ENCODE data around the gene FAM50B. TPM values are rescaled to one million over a fixed set of nuclear protein-coding genes. Genes with fewer than 3 reads are reported as not detected.

Gene FAM50B
- total RNA-seq, 2 experiments from 2014 or later: 7.5 to 8.5 TPM

DNA sequence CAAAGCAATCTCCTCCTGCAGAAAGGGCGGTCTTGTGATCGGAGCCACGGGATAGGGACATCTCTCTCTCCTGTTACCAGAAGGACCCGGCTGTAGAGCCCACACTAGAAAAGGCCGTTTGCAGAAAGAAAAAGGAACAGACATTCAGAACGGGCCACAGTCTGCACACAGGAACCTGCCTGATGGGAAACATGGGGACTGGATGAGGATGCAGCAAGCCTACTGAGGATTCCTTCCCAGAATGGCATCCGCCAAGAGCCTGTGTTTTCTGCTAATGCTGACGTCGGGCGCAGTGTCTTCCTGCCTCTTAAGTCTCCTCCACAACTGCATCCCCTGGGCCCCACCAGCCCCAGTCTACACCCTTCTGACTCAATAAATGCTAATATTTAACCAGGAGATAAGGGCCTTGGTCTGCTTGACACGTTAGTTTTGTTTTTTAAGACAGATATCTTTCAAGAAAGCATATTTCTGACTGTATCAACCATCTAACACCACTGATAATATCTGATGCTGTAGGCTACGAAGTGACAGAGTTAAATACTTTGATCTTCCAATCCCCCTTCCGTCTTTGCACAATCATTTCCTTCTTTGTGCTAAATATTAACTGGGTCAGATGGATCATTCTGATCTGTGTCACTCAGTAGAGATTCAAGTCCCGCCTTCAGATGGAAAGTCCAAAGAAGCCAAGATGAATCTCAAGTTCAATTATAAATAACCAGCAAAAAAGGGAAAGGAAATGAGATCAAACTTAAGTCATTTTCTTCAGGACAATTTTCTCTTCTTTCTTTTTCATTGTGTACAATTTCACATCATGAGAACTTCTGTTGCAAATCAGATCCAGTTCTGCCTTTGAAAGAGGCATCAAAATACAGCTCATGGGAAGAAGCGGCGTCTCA is 20.7 kb downstream of the FAM50B start:
- POLR2A ChIA-PET: no interaction called here
- CTCF ChIA-PET: no interaction called here

DNA sequence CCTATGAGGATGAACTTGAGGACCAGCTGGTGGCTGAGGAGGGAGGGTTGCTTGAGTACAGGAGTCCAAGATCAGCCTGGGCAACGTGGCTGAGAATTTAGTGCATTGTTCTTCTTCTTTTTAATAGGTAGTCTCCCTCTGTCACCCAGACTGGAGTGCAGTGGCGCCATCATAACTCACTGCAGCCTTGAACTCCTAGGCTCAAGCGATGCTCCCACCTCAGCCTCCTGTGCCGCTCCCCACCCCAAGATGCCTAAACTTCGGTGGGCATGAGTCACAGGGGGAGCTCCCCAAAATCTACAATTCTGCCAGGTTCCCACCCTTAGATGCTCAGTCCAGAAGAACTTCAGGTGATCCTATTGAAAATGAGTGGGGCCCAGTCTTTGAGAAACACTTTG is 21.4 kb downstream of the FAM50B start:
- ChIA-PET CTCF (interaction anchor here (0.6 kb wide), 1 partner anchor 8 kb away, joined by 3 read pairs; no protein-coding TSS in a partner anchor), POLR2A (no interaction called here)

DNA sequence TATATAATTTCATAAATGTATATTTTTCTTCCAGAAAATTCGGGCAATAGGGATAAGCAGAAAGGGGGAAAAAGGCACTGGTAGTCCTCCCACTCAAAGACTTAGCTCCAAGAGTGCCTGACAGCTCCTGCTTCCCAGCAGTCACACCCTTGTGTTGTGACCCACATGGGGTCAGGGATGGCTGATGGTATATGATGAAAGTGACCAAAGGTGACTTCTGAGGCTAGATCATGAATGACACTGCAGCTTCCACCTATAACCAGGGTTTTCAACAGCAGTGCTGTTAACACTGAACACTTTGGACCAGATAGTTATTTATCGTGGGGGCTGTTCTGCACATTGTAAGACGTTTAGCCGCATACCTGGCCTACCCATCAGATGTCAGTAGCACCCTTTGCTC is 22.3 kb downstream of the FAM50B start:
- CTCF ChIA-PET: no interaction called here
- POLR2A ChIA-PET: no interaction called here

DNA sequence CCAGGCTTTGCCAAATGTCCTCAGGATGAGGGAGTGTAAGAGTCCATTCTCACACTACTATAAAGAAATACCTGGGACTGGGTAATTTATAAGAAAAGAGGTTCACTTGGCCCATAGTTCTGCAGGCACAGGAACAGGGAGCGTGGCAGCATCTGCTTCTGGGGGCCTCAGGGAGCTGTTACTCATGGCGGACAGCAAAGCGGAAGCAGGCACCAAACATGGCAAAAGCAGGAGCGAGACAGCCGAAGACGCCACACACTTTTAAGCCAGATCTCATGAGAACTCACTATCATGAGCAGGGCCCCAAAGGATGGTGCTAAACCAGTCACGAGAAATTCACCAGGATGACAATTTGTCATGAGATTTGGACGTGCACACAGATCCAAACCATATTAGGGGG is 22.8 kb downstream of the FAM50B start:
- ChIA-PET POLR2A (no interaction called here), CTCF (no interaction called here)

DNA sequence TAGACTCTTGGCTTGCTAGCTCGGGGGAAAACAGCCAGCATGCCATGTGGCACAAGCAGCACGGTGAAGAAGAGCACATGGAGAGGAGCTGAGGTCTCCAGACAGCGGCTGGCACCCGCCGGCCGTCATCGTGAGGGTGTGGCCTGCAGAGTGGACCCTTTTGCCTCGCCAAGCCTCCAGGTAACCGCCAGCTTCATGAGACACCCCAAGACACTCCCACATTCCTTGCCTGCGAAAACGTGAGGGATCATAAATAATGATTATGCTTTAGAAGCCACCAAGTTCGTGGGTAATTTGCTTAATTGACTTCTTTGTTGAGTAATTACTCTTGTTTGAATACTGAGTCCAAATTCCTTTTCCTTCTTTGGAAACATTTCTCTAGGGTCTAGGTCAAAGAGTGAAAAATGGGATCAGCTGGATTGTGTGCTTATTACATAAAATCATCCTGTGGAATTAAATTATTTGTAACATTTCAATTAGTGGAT is 23.2 kb downstream of the FAM50B start:
- POLR2A ChIA-PET: no interaction called here
- CTCF ChIA-PET: no interaction called here

DNA sequence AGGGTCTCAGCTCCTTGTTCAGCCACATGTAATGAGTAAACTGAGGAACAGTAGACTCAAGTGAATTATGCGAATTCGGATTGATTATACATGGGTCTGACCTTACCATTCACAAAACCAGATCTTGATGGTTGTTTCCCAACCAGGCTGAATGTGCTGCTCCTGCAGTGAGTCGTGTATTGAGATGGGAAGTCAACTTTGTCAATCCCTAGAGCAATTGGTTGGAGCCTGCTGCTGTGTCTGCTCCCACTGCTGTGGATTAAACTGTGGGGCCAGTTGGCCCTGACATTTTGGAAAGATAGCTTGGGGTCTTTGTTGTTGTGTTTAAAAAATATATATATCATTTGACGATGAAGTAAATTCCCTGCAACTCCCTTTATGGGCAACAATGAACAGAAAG is 23.9 kb downstream of the FAM50B start:
- ChIA-PET POLR2A (no interaction called here), CTCF (no interaction called here)

DNA sequence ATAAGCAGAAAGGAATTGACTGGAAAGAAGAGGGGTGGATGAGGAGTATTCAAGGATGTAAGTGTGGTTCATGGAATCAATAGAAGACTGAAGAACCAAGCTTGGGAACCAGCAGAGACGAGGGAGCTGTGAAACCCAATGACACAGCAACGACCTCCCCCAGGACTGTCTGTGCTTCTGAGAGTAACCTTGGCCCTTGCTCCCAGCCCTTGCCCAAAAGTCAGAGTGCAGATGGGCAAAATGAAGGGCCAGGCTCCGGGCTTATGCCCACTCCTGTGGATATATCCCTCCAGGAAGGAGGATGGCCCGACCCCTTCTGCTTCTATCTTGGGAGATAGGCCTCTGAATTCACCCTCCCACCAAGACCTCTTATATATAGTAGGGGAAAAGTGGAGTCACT is 24.9 kb downstream of the FAM50B start:
- POLR2A ChIA-PET: no interaction called here
- CTCF ChIA-PET: interaction anchor here (1.0 kb wide), 1 partner anchor 59 kb away, joined by 3 read pairs; no protein-coding TSS in a partner anchor

DNA sequence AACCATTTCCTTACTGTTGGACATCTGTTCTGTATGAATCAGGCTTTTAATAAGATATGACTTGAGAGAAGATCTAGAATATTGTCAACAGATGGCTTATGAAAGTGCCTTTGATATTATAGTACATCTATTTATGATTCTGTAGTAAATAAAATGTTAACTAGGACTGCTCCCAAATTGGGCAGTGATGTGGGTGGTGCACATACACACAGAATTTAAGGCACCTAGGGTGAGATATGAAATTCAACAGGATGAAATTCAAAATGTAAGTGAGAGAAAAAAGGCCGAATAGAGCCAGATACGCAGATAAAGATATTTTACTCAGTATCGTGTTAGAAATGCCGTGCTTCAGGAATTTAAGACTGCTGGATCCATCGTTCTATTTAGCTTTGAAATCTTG is 26.3 kb downstream of the FAM50B start:
- CTCF ChIA-PET: no interaction called here
- POLR2A ChIA-PET: no interaction called here

DNA sequence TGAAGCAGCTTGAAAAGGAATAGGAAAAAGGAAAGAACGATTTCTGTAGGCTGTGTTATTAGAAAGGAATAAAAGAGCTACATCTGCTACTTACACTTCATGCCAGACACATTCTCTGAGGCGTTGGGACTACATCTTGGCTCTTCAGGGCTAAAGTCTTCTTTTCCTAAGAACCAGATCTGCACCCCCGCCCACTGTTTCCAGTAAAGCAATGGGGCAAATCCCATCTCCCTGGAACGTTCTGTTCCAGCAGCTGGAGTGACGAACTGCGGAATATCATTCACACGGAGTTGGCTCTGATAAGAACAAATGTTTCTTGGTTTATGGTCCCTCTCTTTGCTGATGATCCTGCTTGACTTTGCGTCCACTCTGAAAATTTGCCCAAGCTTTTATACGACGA is 26.9 kb downstream of the FAM50B start:
- ChIA-PET CTCF (no interaction called here), POLR2A (no interaction called here)

DNA sequence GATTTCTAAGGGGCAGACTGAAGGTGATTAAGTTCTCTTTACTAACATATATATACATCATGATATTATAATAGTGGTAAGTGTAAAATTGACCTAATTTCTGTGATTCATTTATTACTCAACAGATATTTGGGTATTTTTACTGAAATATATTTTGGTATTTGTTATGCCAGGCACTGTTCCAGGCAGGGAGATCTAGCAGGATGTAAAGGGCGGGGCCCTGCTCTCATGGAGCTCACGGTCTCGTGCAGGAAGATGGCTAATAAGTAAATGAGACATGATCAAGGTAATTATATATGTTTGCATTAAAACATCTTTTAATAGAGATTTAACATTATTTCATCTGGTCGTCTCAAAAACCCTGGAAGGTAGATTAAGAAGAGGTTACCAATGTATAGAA is 27.7 kb downstream of the FAM50B start:
- POLR2A ChIA-PET: no interaction called here
- CTCF ChIA-PET: no interaction called here

DNA sequence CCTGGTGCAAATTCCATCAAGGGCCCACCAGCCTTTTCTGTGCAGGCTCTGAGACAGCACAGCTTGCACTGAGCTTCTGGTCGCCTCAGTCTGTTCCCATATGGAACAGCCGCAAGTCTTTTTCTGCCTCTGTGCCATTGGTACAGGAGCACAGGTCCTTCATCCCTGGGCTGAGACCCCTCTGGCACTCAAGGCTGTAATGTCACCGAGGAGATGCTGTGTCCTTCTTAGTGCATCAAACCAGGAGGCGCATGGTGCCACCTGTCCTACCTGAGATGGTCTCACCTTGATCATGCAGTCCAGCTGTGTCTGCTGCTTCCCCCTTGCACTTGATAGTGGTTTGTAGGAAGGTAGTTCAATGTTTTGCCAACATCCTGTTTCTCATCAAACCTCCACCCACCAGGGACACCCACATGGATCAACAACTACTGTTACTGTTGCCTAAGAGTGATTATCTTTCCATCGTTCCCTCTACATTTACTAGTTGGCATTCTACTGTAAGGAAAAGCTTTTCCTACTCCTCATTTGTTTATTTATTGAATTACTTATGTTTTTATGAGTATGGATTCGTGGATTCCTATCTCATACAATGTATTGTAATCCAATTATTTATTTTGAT is 29.0 kb downstream of the FAM50B start:
- CTCF ChIA-PET: no interaction called here

DNA sequence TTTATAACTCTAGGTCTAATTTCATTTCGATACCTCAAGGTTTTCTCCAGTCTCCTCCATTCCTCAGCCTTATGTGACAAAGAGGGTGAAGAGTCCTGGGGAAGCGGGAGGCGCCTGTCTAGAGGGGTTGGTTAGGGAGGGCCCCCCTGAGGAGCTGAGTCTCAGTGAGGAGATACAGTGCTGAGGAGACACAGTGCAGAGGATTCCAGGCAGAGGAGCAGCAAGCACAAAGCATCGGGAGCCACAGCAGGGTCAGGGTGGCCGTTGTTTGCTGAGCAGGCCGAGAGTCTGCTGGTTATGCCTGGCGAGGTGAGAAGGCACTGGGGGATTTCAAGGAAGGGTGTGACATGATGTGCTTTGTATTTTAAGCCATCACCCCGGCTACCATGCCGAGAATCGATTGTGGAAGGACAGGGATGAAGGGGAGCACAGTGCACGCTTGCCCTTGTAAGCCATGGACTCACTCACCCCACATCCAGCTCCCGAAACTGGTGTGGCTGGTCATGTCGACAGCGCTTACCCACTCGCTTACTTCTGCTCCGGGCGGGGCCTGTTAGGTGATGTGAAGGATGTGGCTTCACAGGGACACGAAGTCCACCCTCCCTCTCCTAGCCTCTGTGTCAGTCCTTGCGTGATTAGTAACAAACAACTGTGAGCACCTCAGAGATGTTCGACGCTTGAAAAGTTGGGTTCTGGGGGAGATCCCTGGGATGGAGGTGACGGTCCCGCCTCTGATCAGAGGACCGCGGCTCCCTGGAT is 30.2 kb downstream of the FAM50B start:
- ChIA-PET CTCF (no interaction called here), POLR2A (interaction anchor here (0.6 kb wide), 1 partner anchor 133 kb away, joined by 3 read pairs; no protein-coding TSS in a partner anchor)

More for the DNA sequence above, 29.0 kb downstream of the FAM50B start:
- POLR2A ChIA-PET: no interaction called here

DNA sequence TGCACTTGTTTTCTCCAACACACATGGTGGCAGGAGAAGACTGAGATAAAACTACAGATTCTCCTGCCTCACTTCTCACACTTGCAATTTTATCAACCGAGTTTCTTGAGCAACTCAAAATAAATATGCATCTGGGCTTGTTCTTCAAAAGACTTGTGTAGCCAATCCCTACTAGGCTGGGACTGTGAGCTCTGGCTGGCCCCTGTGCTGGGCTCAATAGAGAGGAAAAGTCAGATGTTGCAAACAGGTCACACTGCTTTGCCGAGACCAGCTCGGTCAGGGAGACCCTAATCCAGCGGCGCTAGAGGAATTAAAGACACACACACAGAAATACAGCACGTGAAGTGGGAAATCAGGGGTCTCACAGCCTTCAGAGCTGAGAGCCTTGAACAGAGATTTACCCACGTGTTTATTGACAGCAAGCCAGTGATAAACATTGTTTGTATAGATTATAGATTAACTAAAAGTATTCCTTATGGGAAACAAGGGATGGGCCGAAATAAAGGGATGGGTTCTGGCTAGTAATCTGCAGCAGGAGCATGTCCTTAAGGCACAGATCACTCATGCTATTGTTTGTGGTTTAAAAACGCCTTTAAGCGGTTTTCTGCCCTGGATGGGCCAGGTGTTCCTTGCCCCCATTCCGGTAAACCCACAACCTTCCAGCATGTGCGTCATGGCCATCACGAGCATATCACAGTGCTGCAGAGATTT is 32.7 kb downstream of the FAM50B start:
- ChIA-PET POLR2A (no interaction called here), CTCF (no interaction called here)

DNA sequence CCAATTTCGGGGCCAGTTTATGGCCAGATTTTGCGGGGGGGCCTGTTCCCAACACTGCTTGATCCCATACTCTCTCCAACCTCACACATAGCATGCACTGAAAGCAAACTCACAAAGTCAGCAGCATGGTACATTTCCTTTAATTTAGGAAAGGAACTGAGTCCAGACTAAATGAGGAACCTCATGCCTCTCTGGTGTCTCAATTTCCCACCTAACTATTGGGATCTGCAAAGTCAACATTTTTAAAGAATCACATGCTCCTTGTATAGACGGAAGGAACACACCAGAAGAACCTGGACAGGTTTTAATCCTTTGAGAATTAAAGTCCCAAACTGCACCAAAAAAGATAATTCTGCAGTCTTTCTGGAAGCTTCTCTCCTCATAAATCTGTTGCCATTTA is 33.3 kb downstream of the FAM50B start:
- CTCF ChIA-PET: no interaction called here
- POLR2A ChIA-PET: no interaction called here

DNA sequence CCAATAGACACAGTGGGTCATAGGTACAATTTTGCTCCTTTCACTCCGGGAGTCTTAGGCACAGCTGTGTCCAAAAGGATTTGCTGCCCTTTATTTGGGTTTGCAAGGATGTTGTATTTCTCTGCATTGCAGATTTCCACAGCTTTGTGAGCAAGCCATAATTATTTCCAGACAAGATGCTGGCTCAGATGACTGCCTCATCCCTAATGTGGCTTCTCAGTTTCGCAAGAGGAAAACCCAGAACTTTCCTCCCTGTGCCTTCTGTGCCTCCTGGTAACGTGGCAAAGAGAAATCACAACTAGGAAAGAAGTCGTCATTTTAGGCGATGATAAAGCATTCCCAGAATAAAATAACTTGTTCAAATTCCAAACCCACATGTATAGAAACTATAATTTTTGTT is 33.7 kb downstream of the FAM50B start:
- ChIA-PET POLR2A (no interaction called here), CTCF (no interaction called here)

DNA sequence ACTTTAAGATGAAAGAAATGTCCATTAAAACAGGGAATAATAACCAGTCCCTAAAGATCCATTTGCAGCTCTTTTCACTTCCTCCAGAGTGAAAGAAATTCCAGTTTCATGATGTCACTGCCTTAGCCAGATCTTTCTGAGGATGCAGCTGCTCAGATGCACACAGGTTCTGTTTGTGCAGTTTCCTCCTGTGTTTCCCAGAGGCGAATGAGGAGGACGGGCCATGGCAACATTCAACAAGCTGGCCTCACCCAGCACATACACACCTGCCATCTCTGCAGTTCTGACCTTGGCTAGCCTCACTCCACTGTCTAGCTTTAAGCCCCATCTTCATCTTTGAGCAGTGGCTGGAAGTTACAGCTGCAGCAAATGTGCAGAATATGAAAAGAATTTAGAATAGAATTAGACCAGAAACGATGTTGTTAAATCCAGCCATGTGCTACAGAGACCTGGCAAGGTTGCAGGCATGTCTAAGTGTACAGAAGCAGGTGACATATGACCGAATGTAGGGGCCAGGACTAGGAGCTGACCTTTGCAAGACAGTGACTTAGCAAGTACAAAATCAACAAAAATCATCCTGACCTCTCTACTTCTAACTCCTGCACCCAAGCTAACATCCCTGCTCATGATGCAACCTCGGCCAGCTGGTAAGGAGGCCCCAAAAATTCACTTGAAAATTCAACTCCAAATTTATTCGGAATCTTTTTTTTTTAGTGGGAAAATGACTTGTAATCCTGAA is 35.0 kb downstream of the FAM50B start:
- ChIA-PET POLR2A (interaction anchor here (0.7 kb wide), 1 partner anchor 258 kb away, joined by 3 read pairs; no protein-coding TSS in a partner anchor), CTCF (interaction anchor here (0.5 to 1.3 kb wide), 4 partner anchors 35 to 121 kb away, joined by 3 to 4 read pairs (median 4); no protein-coding TSS in a partner anchor)

DNA sequence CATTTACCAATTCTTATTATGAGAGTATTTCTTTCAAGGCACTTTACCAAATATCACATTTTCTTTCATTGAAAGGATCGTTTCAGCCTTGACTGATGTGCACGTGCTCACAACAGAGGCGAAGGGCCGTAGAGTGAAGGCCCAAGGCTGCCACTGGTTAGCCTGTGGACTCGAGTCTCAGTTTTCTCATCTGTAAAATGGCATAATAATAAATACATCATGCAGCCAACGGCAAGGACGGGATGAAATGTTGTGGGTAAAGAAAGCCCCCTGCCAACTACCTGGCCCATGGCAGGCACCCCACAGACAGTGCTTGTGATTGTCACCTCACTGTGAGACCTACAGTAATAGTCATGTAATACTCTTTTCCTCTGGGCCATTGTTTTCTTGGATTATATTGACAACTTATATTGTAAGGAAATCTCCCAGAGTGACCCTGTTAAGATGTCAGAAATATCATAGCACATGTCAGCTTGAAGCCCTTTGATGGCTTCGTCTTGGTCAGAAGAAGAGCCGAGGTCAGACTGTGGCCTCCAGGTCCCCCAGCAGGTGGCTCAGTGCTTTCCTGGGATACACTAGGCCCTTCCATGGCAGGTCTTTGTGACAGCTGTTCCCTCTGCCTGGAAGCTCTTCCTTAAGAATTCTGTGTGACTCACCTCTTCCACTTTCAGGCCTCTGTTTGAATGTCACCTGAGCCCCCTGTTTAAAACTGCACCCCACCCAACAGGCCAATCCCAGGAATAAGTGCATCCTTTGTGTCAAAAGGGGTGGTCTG is 36.3 kb downstream of the FAM50B start:
- POLR2A ChIA-PET: no interaction called here
- CTCF ChIA-PET: interaction anchor here (1.2 to 1.7 kb wide), 2 partner anchors 36 to 137 kb away, joined by 4 read pairs; partner anchors contain the start of gene FAM50B

DNA sequence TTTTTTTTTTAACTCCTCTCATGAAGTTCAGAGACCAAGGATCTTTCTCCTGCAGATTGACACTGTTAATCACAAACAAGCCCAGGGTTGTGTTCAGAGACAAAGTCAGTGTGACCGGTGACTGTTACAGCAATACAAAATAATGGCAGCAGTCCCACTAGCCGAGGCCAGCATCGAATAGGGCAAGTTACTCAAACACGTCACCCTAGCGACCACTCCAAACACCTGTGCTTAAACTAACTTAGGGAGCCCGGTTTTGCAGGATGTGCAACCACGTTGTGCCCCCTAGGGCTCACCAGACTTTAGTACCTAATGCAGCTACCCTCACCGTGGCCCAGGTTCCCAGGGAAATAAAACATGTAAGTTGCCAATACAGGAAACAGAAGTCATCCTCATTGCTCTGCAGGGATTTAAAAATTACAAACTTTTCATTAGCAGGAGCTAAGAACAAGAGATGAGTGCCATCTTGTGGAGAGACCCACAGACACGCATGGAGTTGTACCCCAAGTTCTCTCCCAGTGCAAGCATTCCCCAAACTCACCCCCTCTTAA is 38.1 kb downstream of the FAM50B start:
- ChIA-PET POLR2A (no interaction called here), CTCF (interaction anchor here (1.1 to 1.7 kb wide), 4 partner anchors 72 to 141 kb away, joined by 4 to 5 read pairs (median 4); no protein-coding TSS in a partner anchor)

All from activated CD8-positive, alpha-beta memory T cell treated with anti-CD3 and anti-CD28 coated beads for 36 hours (primary cell).